Measurements from ENCODE around the gene ACAT1.
"Not testable (repeated sequence)": the region's sequence is repeated elsewhere in the genome, so short reads cannot be mapped to it uniquely, and the experiment has no call there.

ACAT1 gene

GRCh38 chr11:108115500-108116140, 5.7 kb upstream of the ACAT1 start:
- Histone ChIP-seq H3K9me3 (ENCODE audit: control insufficient read depth in 5 of 5, low read length in 5 of 5) (no peaks in the 10 kb centered on the region), H3K9ac (ENCODE audit: low read length in 5 of 5) (peak overlapping the region in 1 of 5 donors; percentile 37), H3K27ac (ENCODE audit: low read depth, low read length) (no peak overlapping the region), H3K36me3 (ENCODE audit: control insufficient read depth in 5 of 5, insufficient read depth in 5 of 5, low read length in 5 of 5) (no peaks in the 10 kb centered on the region), H3K27me3 (ENCODE audit: control insufficient read depth in 5 of 5, insufficient read depth in 4 of 5, low read length in 5 of 5) (no peaks in the 10 kb centered on the region), H3K4me1 (ENCODE audit: control insufficient read depth in 5 of 5, insufficient read depth in 5 of 5, low read length in 5 of 5) (peaks cover 1 to 9% (median 8%) of the 10 kb centered on the region in 5 donors), H3K4me3 (ENCODE audit: low read depth in 1 of 5, low read length in 5 of 5) (no peak overlapping the region)

GRCh38 chr11:108117746-108118371, 3.5 kb upstream of the ACAT1 start:
- H3K27ac ChIP-seq (ENCODE audit: low read depth, low read length): no peak overlapping the region
- H3K9ac ChIP-seq (ENCODE audit: low read length in 5 of 5): no peak overlapping the region
- no peaks in the 10 kb centered on the region for H3K36me3 ChIP-seq (ENCODE audit: control insufficient read depth in 5 of 5, insufficient read depth in 5 of 5, low read length in 5 of 5)
- H3K27me3 ChIP-seq (ENCODE audit: control insufficient read depth in 5 of 5, insufficient read depth in 4 of 5, low read length in 5 of 5): no peaks in the 10 kb centered on the region
- H3K4me1 ChIP-seq (ENCODE audit: control insufficient read depth in 5 of 5, insufficient read depth in 5 of 5, low read length in 5 of 5): peaks cover 1 to 27% (median 26%) of the 10 kb centered on the region in 5 donors
- H3K4me3 ChIP-seq (ENCODE audit: low read depth in 1 of 5, low read length in 5 of 5): no peak overlapping the region
- H3K9me3 ChIP-seq (ENCODE audit: control insufficient read depth in 5 of 5, low read length in 5 of 5): no peaks in the 10 kb centered on the region

- Histone ChIP-seq H3K4me3 (ENCODE audit: low read depth in 1 of 5, low read length in 5 of 5) (peak overlapping the region in 4 of 5 donors; percentile 80 to 93 (median 86)), H3K4me1 (ENCODE audit: control insufficient read depth in 5 of 5, insufficient read depth in 5 of 5, low read length in 5 of 5) (peaks cover 3 to 44% (median 40%) of the 10 kb centered on the region in 5 donors), H3K27ac (ENCODE audit: low read depth, low read length) (peak overlapping the region; percentile 89), H3K9ac (ENCODE audit: low read length in 5 of 5) (peak overlapping the region in 2 of 5 donors; percentile 88 to 92)
- H3K27me3 ChIP-seq (ENCODE audit: control insufficient read depth in 5 of 5, insufficient read depth in 4 of 5, low read length in 5 of 5); H3K9me3 ChIP-seq (ENCODE audit: control insufficient read depth in 5 of 5, low read length in 5 of 5); H3K36me3 ChIP-seq (ENCODE audit: control insufficient read depth in 5 of 5, insufficient read depth in 5 of 5, low read length in 5 of 5): not testable (repeated sequence)
These were observed 462 bp upstream of the ACAT1 start for GRCh38 chr11:108120936-108121273.

GRCh38 chr11:108122166-108122628, 830 bp downstream of the ACAT1 start:
- Histone ChIP-seq H3K4me3 (ENCODE audit: low read depth in 1 of 5, low read length in 5 of 5) (peak overlapping the region; percentile 77 to 93 (median 83)), H3K9ac (ENCODE audit: low read length in 5 of 5) (peak overlapping the region; percentile 51 to 92 (median 82)), H3K27me3 (ENCODE audit: control insufficient read depth in 5 of 5, insufficient read depth in 4 of 5, low read length in 5 of 5) (no peaks in the 10 kb centered on the region), H3K36me3 (ENCODE audit: control insufficient read depth in 5 of 5, insufficient read depth in 5 of 5, low read length in 5 of 5) (peaks cover 0 to 5% (median 0%) of the 10 kb centered on the region in 5 donors), H3K9me3 (ENCODE audit: control insufficient read depth in 5 of 5, low read length in 5 of 5) (no peaks in the 10 kb centered on the region), H3K27ac (ENCODE audit: low read depth, low read length) (peak overlapping the region; percentile 89), H3K4me1 (ENCODE audit: control insufficient read depth in 5 of 5, insufficient read depth in 5 of 5, low read length in 5 of 5) (peaks cover 3 to 46% (median 39%) of the 10 kb centered on the region in 5 donors)

- Histone ChIP-seq H3K9me3 (ENCODE audit: control insufficient read depth in 5 of 5, low read length in 5 of 5) (no peaks in the 10 kb centered on the region), H3K9ac (ENCODE audit: low read length in 5 of 5) (no peak overlapping the region), H3K4me1 (ENCODE audit: control insufficient read depth in 5 of 5, insufficient read depth in 5 of 5, low read length in 5 of 5) (peaks cover 3 to 48% (median 39%) of the 10 kb centered on the region in 5 donors), H3K36me3 (ENCODE audit: control insufficient read depth in 5 of 5, insufficient read depth in 5 of 5, low read length in 5 of 5) (peaks cover 0 to 12% (median 6%) of the 10 kb centered on the region in 5 donors), H3K4me3 (ENCODE audit: low read depth in 1 of 5, low read length in 5 of 5) (no peak overlapping the region), H3K27ac (ENCODE audit: low read depth, low read length) (peak overlapping the region; percentile 64), H3K27me3 (ENCODE audit: control insufficient read depth in 5 of 5, insufficient read depth in 4 of 5, low read length in 5 of 5) (no peaks in the 10 kb centered on the region)
These were observed 3.7 kb downstream of the ACAT1 start for GRCh38 chr11:108125096-108125495.

- Histone ChIP-seq H3K4me1 (ENCODE audit: control insufficient read depth in 5 of 5, insufficient read depth in 5 of 5, low read length in 5 of 5) (peaks cover 3 to 23% (median 16%) of the 10 kb centered on the region in 5 donors), H3K4me3 (ENCODE audit: low read depth in 1 of 5, low read length in 5 of 5) (no peak overlapping the region), H3K27ac (ENCODE audit: low read depth, low read length) (no peak overlapping the region), H3K27me3 (ENCODE audit: control insufficient read depth in 5 of 5, insufficient read depth in 4 of 5, low read length in 5 of 5) (no peaks in the 10 kb centered on the region), H3K9ac (ENCODE audit: low read length in 5 of 5) (no peak overlapping the region), H3K36me3 (ENCODE audit: control insufficient read depth in 5 of 5, insufficient read depth in 5 of 5, low read length in 5 of 5) (peaks cover 6 to 23% (median 12%) of the 10 kb centered on the region in 5 donors), H3K9me3 (ENCODE audit: control insufficient read depth in 5 of 5, low read length in 5 of 5) (no peaks in the 10 kb centered on the region)
These were observed 7.4 kb downstream of the ACAT1 start for GRCh38 chr11:108128772-108129171.

GRCh38 chr11:108131993-108132392, 10.6 kb downstream of the ACAT1 start:
- Histone ChIP-seq H3K4me1 (ENCODE audit: control insufficient read depth in 5 of 5, insufficient read depth in 5 of 5, low read length in 5 of 5) (peaks cover 0 to 8% (median 0%) of the 10 kb centered on the region in 5 donors), H3K27me3 (ENCODE audit: control insufficient read depth in 5 of 5, insufficient read depth in 4 of 5, low read length in 5 of 5) (no peaks in the 10 kb centered on the region), H3K9me3 (ENCODE audit: control insufficient read depth in 5 of 5, low read length in 5 of 5) (no peaks in the 10 kb centered on the region), H3K36me3 (ENCODE audit: control insufficient read depth in 5 of 5, insufficient read depth in 5 of 5, low read length in 5 of 5) (peaks cover 23 to 38% (median 25%) of the 10 kb centered on the region in 5 donors), H3K27ac (ENCODE audit: low read depth, low read length) (no peak overlapping the region), H3K9ac (ENCODE audit: low read length in 5 of 5) (no peak overlapping the region), H3K4me3 (ENCODE audit: low read depth in 1 of 5, low read length in 5 of 5) (no peak overlapping the region)

- peaks cover 20 to 39% (median 27%) of the 10 kb centered on the region in 5 donors for H3K36me3 ChIP-seq (ENCODE audit: control insufficient read depth in 5 of 5, insufficient read depth in 5 of 5, low read length in 5 of 5)
- H3K9ac ChIP-seq (ENCODE audit: low read length in 5 of 5); H3K27me3 ChIP-seq (ENCODE audit: control insufficient read depth in 5 of 5, insufficient read depth in 4 of 5, low read length in 5 of 5); H3K4me1 ChIP-seq (ENCODE audit: control insufficient read depth in 5 of 5, insufficient read depth in 5 of 5, low read length in 5 of 5); H3K9me3 ChIP-seq (ENCODE audit: control insufficient read depth in 5 of 5, low read length in 5 of 5); H3K27ac ChIP-seq (ENCODE audit: low read depth, low read length); H3K4me3 ChIP-seq (ENCODE audit: low read depth in 1 of 5, low read length in 5 of 5): not testable (repeated sequence)
These were observed 11.7 kb downstream of the ACAT1 start for GRCh38 chr11:108132993-108133538.

- no peak overlapping the region for H3K4me3 ChIP-seq (ENCODE audit: low read depth in 1 of 5, low read length in 5 of 5)
- H3K36me3 ChIP-seq (ENCODE audit: control insufficient read depth in 5 of 5, insufficient read depth in 5 of 5, low read length in 5 of 5): peaks cover 37 to 55% (median 41%) of the 10 kb centered on the region in 5 donors
- no peaks in the 10 kb centered on the region for H3K27me3 ChIP-seq (ENCODE audit: control insufficient read depth in 5 of 5, insufficient read depth in 4 of 5, low read length in 5 of 5)
- H3K9me3 ChIP-seq (ENCODE audit: control insufficient read depth in 5 of 5, low read length in 5 of 5): no peaks in the 10 kb centered on the region
- H3K9ac ChIP-seq (ENCODE audit: low read length in 5 of 5): no peak overlapping the region
- no peak overlapping the region for H3K27ac ChIP-seq (ENCODE audit: low read depth, low read length)
- peaks cover 0 to 6% (median 0%) of the 10 kb centered on the region in 5 donors for H3K4me1 ChIP-seq (ENCODE audit: control insufficient read depth in 5 of 5, insufficient read depth in 5 of 5, low read length in 5 of 5)
These were observed 14.6 kb downstream of the ACAT1 start for GRCh38 chr11:108135845-108136544.

Measured in subcutaneous abdominal adipose tissue (tissue), 5 donors.